C4-2B (cell line): Measurements from ENCODE around the gene SYPL2.

Experiments used
- CTCF ChIP-seq: fragments of 450-650 bp; conservative IDR thresholded peaks from 2 replicates; pipeline ENCODE4 v1.5.1; 2017; ENCODE audit warnings: mild to moderate bottlenecking
- ZFX ChIP-seq: fragments of 450-650 bp; IDR thresholded peaks from 2 replicates; pipeline ENCODE4 v1.6.1; 2017

- TF ChIP-seq CTCF (no peak), ZFX (no peak)
These were observed 34.6 kb downstream of the SYPL2 start for GRCh38 chr1:109500941-109501381.
